Stimulated activated naive CD4-positive, alpha-beta T cell treated with Interleukin-2 at 50 U/mL for 16 hours (primary cell): ENCODE data around the gene CNGA4.
"Not testable (repeated sequence)": the region's sequence is repeated elsewhere in the genome, so short reads cannot be mapped to it uniquely, and the experiment has no call there.

Source experiments
- DNase-seq: peaks from one replicate; lab custom pipeline; 2025; lab: John Stamatoyannopoulos, UW

The CNGA4 gene

DNA sequence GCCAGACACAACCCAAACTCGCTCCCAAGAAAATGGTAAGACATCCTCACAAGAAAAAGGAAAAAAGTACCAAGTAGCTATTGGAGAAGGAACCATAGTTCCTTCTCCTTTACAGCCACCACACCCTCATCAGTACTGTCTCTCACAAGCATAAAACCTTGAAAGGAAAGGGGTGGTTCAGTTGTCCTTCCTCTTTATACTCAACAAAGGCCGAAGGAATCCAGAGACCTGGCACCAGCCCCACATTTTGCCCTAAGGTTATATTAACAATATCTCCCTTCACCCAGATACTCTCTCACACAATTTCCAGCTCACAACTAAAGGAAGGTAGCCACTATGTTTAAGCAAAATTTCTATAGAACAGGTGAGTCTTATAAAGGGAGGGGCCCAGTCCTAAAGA, 13.0 kb upstream of the CNGA4 start:
- DNase-seq: no peak

DNA sequence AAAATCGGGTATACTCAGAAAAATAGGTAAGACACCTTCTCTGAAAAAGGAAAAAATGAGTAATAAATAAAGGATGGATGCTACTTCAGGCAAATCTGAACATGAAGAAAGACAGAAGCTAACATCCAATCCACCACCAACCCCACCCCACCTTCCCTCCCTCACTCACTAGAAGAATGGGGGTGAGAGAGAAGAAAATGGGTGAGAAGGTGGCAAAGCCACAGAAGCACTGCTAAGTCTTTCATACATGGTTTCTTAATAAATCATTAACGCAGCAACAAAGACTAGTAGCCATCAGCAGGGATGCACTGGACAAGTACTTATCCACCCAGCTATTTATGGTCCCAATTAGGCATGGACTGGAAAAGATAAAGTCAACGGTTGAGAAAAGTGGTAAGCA, 10.4 kb upstream of the CNGA4 start:
- no peak for DNase-seq

DNA sequence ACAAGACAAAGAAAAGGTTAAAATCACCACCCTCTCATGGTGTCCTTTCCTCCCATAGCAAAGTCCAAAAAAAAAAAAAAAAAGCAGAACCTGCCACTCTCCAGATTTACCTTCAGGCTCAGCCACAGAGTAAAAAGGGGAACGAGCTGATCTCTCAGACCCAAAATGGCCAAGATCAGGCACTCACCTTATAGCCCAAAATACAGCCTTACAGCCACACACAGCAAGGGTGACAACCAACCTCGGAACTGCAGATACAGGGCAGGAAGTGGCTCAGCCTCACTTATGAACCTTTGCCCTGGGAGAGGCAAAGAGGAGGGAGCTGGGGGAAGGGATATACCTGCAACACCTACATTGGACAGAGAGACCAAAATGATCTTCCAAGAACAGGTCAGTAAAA, 9.0 kb upstream of the CNGA4 start:
- no peak for DNase-seq

DNA sequence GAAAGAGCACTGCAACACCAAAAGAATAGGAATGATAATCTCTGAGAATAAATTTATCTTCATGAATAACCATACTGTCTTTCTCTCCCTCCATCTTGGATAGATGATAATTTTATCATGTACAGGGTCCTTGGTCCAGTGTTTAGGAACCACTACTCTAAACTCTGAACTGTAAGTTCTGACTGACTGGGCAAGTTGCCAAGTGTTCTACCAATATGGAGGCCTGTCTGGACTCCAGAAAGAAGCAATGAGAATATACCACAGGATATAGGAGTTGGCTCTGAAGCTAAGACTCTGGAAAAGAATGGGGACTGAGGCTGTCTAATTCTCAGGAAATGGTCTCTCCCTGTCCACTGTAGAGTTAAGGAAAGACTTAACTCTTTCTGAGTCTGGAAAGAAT, 6.0 kb upstream of the CNGA4 start:
- no peak for DNase-seq

DNA sequence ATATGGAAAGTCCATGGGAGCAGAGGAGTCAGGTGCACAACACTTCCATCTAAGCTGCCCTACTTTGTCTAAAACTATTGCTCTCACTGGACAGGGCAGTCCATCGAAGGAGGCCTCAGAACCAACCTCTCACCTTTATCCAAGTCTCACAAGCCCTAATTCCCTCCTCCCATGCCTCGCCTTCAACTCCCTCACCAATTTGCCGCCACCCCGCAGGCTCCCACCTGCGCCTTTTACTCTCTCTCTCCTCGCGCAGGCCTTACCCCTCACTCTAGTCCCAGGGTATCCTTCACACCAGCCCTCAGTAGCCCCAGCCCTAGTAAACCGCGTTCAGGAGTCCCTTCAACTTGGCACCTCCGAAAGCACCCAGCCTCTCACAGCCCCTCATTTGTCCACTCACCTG, 4.9 kb upstream of the CNGA4 start:
- no peak for DNase-seq

DNA sequence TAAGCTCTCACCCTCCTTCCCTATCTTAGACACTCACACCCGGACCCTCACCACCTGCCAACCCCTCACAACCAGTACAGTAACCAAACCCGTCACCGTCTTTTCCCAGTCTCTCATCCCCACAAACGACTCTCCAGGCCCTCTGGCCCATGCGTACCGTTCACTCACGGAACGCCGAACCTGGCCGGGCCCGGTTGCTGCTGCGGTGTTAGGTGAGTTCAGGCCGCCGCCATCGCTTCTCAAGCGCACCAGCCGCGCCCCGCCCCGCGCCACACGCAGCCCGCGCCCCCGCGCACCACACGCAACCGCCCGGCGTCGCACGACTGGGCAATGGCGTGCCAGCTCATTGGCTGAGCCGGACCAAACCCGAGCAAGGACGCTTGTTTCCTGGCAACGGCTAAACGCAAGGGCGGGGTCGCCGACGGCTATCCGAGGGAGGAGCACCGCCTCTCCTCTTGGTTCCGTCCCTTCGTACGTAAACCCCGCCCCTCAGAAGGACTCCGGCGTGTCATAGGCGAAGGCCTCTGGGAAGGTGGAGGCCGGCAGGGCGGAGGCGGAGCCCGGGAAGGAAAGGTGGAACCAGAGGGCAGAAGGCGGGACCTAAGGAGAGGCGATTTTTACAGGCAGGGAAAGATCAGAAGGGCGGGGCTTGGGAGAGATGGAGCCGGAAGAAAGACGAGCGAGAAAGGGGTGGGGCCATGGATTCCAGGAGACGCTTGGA, 4.3 kb upstream of the CNGA4 start, which contains the start of gene FHIP1B:
TSS of gene FHIP1B (minus strand) at position 250 of the 721 bp plus-strand sequence. CDS start 10,120 bp downstream, outside the sequence.
- DNase-seq: peak; percentile 100

DNA sequence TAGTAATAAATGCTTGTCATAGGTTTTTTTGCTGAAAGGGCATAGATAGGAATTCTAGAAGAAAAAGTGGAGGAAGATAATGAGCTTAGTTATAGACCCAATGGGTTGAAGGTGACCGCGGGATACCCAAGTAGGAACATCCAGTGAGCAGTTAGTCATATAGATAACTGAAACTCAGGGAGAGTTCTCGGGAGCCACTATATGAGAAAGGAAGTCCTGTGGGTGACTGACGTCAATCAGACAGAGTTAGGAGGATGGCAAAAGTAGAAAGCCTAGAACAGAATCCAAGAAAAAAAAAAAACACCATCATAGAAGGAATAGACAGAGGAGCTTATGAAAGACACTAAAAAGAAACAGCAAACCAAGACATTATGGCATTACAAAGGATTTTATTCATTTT, 1.6 kb upstream of the CNGA4 start:
- DNase-seq: no peak

DNA sequence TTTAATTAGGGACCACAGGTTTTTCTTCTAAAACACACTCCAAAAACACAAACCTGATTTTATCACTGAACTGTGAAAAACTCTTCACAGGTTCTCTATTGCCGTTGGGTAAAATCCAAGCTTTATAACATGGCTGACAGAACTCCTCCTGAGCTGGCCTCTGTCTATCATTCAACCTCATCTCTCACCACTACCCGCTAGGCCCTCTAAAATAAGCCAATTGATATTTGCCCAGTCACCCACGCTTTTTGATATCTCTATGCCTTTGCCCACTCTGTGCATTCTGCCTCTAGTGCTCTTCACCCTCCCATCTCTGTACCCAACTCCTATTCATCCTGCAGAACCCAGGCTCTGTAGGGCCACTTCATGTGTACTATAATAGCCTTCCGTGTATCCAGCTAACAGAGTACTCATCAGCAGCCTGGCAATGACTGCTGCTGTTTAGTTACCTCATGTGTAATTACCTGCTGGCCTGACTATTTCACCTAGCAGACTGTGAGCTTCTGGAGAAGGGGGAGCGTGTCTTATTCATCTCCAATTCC, 1.1 kb upstream of the CNGA4 start:
- no peak for DNase-seq

DNA sequence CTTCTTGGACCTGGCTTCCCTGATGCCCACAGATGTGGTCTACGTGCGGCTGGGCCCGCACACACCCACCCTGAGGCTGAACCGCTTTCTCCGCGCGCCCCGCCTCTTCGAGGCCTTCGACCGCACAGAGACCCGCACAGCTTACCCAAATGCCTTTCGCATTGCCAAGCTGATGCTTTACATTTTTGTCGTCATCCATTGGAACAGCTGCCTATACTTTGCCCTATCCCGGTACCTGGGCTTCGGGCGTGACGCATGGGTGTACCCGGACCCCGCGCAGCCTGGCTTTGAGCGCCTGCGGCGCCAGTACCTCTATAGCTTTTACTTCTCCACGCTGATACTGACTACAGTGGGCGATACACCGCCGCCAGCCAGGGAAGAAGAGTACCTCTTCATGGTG, 1.2 kb downstream of the CNGA4 start:
- no peak for DNase-seq

DNA sequence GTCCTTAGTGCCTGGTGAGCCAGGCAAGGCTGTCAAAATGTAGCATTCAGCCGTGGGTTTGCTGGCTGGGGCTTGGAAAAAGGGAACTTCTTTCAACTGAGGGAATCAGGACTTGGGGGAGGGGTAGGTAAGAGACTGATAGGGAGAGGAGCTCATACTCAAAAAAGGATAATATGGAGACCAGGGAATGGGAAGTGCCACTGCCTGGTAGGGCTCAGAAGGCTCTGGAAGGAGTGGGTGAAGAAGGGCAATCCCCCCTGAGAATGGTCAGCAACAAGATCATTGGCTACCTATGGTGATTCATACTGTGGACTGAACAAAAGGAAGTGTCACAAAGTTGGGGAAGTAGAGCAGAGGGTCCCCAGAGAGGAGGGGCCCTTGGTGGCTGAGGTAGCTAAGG, 1.9 kb downstream of the CNGA4 start:
- DNase-seq: no peak

DNA sequence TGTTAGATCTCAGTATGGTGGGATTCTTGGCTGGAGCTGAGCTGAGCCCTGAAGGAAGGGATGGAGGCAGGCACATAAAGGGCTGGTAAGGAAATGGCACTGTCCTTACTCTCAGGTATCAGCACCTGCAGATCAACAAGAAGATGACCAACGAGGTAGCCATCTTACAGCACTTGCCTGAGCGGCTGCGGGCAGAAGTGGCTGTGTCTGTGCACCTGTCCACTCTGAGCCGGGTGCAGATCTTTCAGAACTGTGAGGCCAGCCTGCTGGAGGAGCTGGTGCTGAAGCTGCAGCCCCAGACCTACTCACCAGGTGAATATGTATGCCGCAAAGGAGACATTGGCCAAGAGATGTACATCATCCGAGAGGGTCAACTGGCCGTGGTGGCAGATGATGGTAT, 2.4 kb downstream of the CNGA4 start:
- no peak for DNase-seq

DNA sequence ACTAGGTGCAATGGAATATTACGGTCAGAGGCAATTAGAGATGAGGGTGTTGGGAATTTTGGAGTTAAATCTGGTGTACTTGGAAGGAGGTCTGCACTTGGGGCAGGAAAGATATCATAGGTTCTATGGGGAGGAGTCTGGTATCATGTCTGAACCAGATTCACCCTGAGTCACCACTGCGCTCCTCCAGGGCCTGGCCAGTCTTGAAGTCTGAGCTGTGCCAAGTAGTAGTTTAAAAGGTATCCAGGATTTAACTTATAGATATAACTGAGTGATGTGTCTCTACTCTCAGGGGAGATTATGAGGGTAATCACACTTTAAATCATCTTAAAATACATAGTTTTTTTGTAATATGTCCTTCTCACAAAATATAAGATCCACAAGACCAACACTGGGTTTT, 6.6 kb downstream of the CNGA4 start:
- DNase-seq: no peak

DNA sequence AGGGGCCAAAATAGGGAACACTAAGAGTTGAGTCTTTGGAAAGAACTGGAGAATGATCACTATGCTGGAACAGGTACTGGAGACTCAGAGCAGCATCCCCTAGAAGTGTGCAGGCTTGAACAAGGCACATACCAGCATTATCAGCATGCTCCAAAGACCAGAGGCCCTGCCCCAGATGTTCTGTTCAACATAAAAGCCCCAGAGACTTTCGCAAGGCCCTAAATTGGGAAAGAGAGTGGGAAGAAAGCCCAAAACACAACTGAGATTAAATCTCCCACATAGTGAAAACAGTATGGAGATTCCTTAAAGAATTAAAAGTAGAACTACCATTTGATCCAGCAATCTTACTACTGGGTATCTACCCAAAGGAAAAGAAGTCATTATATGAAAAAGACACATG, 9.4 kb downstream of the CNGA4 start:
- DNase-seq: no peak

DNA sequence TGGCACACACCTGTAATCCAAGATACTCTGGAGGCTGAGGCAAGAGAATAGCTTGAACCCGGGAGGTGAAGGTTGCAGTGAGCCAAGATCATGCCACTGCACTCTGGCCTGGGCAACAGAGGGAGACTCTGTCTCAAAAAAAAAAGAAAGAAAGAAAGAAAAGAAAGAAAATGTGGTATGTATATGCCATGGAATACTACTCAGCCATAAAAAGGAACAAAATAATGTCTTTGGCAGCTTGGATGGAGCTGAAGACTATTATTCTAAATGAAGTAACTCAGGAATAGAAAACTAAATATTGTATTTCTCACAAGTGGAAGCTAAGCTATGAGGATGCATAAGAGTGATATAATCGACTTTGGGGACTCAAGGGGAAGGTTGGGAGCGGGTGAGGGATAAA, 10.0 kb downstream of the CNGA4 start:
- not testable (repeated sequence) for DNase-seq

DNA sequence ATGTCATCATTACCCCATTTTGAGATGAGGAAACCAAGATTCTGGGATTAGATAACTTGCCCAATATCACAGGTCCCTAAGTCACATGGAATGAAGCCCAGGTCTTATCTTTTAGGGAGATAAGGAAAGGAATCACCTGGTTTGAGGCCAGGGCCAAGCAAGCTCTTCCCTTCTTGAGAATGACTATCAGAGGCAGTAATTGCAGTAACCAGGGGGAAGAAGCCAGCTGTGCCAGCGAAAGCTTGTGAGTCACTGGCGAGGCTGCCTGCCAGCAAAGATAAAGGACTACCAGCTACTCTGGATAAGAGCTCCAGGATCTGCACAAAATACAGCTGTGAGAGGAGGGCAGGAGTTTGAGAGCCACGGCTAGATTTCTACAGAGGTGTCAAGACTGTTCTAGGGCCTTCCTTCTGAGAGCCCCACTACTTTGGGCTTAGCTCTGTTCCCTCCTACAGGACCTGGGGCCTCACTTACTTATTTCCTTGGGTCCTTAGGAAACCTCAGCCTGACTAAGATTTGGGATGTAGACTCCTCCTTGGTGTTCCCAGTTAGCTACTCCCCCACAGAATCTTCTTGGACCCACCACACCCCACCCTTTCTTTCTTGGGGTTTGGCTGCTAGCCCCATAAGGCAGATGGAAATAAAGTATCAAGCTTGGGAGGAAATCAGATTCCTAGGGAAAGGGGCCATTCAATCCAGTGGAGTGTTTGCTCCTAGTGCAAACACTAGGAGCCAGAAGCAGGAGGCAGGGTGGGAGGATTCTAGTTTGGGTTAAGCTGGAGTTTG, 11.1 kb downstream of the CNGA4 start:
- DNase-seq: no peak

DNA sequence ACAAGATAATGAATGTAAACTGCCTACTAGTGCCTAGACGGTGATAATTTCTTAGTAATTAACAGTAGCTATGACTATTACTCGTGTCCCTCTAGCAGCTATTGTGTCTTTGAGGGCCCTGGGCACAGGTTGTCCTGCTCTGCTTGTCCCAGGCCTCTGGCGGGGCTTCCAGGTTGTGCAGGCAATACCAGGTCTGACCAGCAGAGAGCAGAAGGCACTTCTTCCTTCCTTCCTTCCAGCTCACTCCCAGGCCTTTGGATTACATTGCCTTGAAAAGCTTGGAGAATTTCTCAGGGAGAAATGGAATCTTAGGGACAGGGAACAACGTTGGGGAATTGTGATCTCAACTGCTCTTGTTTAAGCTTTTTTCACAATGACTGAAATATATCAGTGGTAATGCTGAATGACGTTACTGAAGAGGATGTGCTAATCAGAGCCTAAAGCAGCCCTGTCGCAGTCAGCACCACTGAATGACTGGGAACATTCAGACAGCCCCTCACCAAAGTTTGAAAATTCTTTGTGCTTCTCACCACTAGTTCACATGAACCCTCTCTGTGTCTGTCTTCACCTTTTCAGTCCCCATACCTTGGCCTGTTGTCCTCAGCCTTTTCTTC, 12.3 kb downstream of the CNGA4 start:
- peak; percentile 32 for DNase-seq

DNA sequence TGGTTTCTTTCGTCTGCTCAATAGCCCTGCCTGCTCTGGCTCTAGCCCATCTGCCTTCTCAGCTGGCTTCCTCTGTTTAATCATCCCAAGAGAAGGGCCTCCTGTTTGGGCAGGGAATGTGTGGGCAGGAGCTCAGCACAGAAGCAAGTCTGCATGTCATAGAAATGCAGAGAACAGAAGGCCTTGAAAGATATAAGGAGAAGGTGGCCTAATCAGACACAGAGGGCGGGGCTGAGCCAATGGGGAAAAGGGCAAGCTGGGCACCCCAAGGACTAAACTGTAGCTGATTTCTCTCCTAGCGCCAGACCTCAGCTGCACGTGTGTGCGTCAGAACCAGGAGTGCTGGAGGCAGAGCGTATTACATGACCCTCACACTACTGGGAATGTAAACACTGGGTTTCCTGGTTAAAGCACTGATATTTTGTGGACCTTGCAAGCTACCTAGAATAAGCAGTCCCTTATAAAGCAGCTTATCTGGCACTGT, 13.1 kb downstream of the CNGA4 start:
- DNase-seq: no peak

DNA sequence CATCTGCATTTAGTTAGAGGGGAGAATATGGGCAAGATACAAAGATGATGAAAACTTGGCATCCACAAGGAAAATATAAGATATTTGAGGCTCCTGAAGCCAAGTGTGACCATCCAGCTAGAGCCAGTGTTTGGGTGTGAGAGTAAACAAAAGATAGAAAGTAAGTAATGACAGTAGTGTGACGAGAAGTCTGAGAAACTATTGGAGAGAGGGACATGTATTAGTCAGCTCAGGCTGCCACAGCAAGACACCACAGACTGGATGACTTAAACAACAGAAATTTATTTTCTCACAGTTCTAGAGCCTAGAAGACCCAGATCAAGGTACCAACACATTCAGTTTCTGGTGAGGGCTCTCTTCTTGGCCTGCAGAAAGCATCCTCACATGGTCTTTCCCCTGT, 14.3 kb downstream of the CNGA4 start:
- DNase-seq: no peak

DNA sequence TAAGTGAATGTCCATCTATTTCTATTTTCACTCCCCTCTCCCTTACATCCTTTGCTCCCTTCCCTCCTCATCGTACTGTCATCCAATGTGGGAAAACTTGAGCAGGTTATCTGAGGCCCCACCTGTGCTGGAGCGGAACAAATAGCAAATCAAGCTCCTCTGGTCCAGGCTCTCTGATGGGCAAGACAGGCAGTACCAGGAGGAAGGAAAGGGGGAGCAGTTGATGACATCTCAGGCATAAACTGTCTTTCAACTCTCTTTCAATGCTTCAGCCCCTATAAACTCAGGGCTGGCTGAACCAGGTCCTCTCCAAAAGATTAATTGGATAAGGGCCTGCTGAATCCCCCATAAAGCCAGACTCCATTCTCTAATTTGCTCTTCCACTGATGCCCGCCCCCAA, 19.3 kb downstream of the CNGA4 start:
- DNase-seq: no peak

DNA sequence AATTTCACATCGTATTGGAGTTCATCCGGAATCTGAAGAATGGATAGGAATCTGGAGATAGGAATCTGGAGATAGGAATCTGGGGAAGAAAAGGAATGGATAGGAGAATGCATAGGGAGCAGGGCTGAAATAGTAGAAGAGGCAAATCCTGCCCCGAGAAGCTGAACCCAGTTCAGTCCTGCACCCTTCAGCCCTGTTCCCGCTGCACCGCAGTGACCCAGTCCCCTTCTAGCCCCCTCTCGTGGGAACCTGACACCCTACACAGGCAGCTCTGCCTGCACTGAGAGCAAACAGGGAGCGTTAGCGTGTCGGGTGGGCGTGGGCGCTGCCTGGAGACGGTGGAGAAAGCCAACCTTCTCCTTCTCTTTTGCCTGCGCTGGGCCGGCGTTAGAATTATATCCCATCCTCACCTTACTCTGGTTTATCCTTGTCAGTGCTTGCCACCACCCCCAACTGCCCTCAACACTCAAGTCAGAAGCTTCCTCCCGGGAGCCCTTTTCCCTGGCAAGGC, 19.7 kb downstream of the CNGA4 start:
- no peak for DNase-seq

DNA sequence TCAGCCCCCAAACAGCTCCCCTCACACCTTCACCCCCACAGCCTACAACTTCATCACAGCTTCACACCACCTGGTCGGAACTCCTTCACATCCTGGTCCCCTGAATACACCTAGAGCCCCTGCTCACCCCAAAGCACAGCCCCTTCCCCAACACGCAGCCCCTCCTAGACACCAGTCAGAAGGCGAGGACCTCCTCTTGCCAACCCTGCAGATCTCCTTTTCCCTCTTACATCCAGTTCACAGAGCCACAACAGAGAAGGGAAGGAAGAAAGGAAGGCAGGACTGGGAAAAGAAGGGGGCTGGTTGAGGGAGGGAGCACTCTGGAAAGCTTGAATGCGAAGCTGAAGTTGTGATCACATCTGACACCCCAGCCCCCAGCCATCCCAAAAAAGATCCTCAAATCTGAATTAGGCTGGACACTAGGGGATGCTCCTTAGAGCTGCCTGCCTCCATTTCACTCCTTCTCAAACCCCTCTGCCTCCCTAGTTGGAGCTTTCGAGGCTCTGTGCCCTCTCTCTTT, 21.4 kb downstream of the CNGA4 start:
- no peak for DNase-seq

DNA sequence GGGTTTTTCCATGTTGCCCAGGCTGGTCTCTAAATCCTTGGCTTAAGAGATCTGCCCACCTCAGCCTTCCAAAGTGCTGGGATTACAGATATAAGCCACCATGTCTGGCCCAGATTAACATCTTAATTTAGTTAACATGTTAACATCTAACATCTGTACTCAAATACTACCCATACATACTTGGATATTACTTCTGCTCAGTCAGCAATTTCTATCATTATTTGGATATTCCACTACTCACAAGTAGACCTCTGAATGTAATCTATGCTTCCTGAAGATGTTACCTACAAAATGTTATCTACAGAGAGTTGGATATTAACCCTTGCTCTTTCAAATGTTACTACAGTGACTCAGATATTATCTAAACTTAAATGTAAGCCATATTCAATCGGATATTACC, 24.8 kb downstream of the CNGA4 start:
- no peak for DNase-seq
